Glutamatergic neuron (in vitro differentiated cells): ENCODE results near the gene FAAP100. TPM values are rescaled to one million over a fixed set of nuclear protein-coding genes. Genes with fewer than 3 reads are reported as not detected.

Experiments used
- DNase-seq: peaks from one replicate; pipeline ENCODE4 v3.0.0; 2022
- H3K27ac Mint-ChIP-seq: one replicate; pipeline ENCODE4 v1.8.0; 2020; ENCODE audit warnings: mild to moderate bottlenecking, mixed read lengths, inconsistent platforms; ENCODE audit not compliant: unreplicated experiment
- H3K27me3 Mint-ChIP-seq: one replicate; pipeline ENCODE4 v1.8.0; 2020; ENCODE audit warnings: mild to moderate bottlenecking, moderate library complexity, mixed read lengths, inconsistent platforms; ENCODE audit not compliant: unreplicated experiment
- H3K36me3 Mint-ChIP-seq: one replicate; pipeline ENCODE4 v1.8.0; 2020; ENCODE audit warnings: mild to moderate bottlenecking, mixed read lengths, inconsistent platforms; ENCODE audit not compliant: unreplicated experiment
- H3K4me1 Mint-ChIP-seq: one replicate; pipeline ENCODE4 v1.8.0; 2020; ENCODE audit warnings: mild to moderate bottlenecking, low read depth, mixed read lengths, inconsistent platforms; ENCODE audit not compliant: unreplicated experiment
- H3K4me3 Mint-ChIP-seq: one replicate; pipeline ENCODE4 v1.8.0; 2020; ENCODE audit warnings: mild to moderate bottlenecking, mixed read lengths, inconsistent platforms; ENCODE audit not compliant: unreplicated experiment
- H3K9me3 Mint-ChIP-seq: one replicate; pipeline ENCODE4 v1.8.0; 2020; ENCODE audit warnings: mild to moderate bottlenecking, moderate library complexity, mixed read lengths, inconsistent platforms; ENCODE audit not compliant: unreplicated experiment
- CTCF ChIP-seq: fragments of 200-600 bp; sonication (generic); IDR thresholded peaks from one replicate; pipeline ENCODE4 v1.5.0; 2021; ENCODE audit not compliant: partially characterized antibody, unreplicated experiment
- total RNA-seq: library from RNA; stranded (reverse); fragmentation: NEBNext Ultra II Directional; extraction: Animal tissue kit (Norgen Biotek cat#: 25700); gene quantifications from one replicate; pipeline ENCODE4 v1.2.1, GENCODE V29; 2021; ENCODE audit not compliant: unreplicated experiment

The FAAP100 gene
- total RNA-seq, 1 donor from 2014 or later, result 56.5 TPM

GRCh38 chr17:81572563-81573168 is 20.5 kb upstream of the FAAP100 start:
- DNase-seq, result no peak
- no peak overlapping the region for H3K27ac Mint-ChIP-seq
- peaks cover 1% of the 10 kb centered on the region for H3K27me3 Mint-ChIP-seq
- no peak for TF ChIP-seq CTCF
- H3K4me3 Mint-ChIP-seq, result no peak overlapping the region
- H3K36me3 Mint-ChIP-seq, result no peaks in the 10 kb centered on the region
- peaks cover 5% of the 10 kb centered on the region for H3K4me1 Mint-ChIP-seq
- peaks cover 8% of the 10 kb centered on the region for H3K9me3 Mint-ChIP-seq

GRCh38 chr17:81570964-81571363 is 18.8 kb upstream of the FAAP100 start:
- no peak for TF ChIP-seq CTCF
- no peak for DNase-seq
- Mint-ChIP-seq H3K27me3 (peaks cover 4% of the 10 kb centered on the region), H3K27ac (no peak overlapping the region), H3K4me1 (peaks cover 9% of the 10 kb centered on the region), H3K9me3 (peaks cover 8% of the 10 kb centered on the region), H3K4me3 (no peak overlapping the region), H3K36me3 (no peaks in the 10 kb centered on the region)

GRCh38 chr17:81569986-81570514 is 17.9 kb upstream of the FAAP100 start:
- no peak overlapping the region for H3K4me3 Mint-ChIP-seq
- TF ChIP-seq CTCF, result no peak
- H3K27ac Mint-ChIP-seq, result no peak overlapping the region
- H3K27me3 Mint-ChIP-seq, result peaks cover 4% of the 10 kb centered on the region
- H3K4me1 Mint-ChIP-seq, result peaks cover 9% of the 10 kb centered on the region
- H3K9me3 Mint-ChIP-seq, result peaks cover 8% of the 10 kb centered on the region
- no peaks in the 10 kb centered on the region for H3K36me3 Mint-ChIP-seq
- no peak for DNase-seq

- H3K27ac Mint-ChIP-seq, result no peak overlapping the region
- no peak for TF ChIP-seq CTCF
- DNase-seq, result no peak
- H3K36me3 Mint-ChIP-seq, result no peaks in the 10 kb centered on the region
- H3K27me3 Mint-ChIP-seq, result peaks cover 4% of the 10 kb centered on the region
- H3K9me3 Mint-ChIP-seq, result peaks cover 5% of the 10 kb centered on the region
- no peak overlapping the region for H3K4me3 Mint-ChIP-seq
- peaks cover 5% of the 10 kb centered on the region for H3K4me1 Mint-ChIP-seq
These were observed 16.3 kb upstream of the FAAP100 start for GRCh38 chr17:81568416-81568815.

GRCh38 chr17:81567191-81567590 is 15.0 kb upstream of the FAAP100 start:
- Mint-ChIP-seq H3K4me3 (no peak overlapping the region), H3K36me3 (no peaks in the 10 kb centered on the region), H3K4me1 (peaks cover 5% of the 10 kb centered on the region), H3K9me3 (peaks cover 5% of the 10 kb centered on the region), H3K27me3 (peaks cover 4% of the 10 kb centered on the region), H3K27ac (no peak overlapping the region)
- DNase-seq, result no peak
- TF ChIP-seq CTCF, result no peak
